ENCODE results near the gene FBXO9. TPM values are rescaled to one million over a fixed set of nuclear protein-coding genes. Genes with fewer than 3 reads are reported as not detected.
"Not testable (repeated sequence)": the region's sequence is repeated elsewhere in the genome, so short reads cannot be mapped to it uniquely, and the experiment has no call there.

FBXO9 gene
- total RNA-seq, 4 donors from 2014 or later = 50.6 to 71.8 (median 66.7) TPM

DNA sequence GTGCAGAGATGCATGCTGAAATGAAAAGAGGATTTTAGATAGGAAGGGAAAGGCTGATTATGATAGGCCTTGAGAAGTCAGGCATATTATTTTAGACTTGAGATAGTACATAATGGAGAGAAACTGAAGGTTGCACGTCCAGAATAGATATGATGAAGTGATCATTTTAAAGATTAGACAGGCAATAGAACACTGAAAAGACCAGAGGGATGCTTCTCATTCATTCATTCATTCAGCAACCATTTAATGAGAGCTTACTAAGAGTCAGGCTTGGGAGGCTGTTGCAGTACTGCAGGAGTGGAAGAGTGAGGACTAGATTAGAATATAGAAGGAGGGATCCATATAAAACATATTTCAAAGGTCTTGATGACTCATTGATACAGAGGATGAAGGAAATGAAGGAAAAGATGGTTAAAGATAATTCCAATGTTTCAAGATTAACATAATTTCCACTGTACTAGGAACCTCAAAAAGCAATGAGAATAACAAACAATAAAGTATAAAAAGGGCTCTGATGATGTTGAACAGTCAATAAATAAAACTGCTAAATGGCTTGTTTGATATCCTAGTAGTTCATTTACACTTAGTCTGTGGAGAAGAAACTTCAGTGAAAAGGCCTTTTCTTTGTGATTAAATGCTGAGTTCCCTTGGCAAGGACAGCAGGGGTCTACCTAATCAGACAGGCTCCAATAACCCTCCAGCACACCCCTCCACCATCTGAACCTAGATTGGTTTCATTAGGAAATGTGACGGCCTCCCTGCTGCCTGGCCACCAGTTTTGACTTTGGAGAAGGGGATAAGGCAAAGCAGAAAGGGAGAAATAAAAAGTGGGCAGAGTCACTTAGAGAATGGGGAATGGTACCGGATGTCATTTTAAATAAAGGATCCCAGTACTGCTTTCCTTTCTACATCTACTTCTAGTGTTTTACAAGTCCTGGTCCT lies 5.3 kb upstream of the FBXO9 start:
- no peaks in the 10 kb centered on the region for H3K36me3 ChIP-seq
- peak overlapping the region; percentile 72 to 93 (median 82) for H3K4me3 ChIP-seq
- H3K27me3 ChIP-seq = no peaks in the 10 kb centered on the region
- no peak for DNase-seq (ENCODE audit: low spot score in 2 of 2)
- H3K27ac ChIP-seq = peak overlapping the region in 3 of 4 donors; percentile 90 to 97 (median 95)
- 28 to 36% methylated on average over 3 of the region's 3 CpGs for WGBS, 2 donors
- no peaks in the 10 kb centered on the region for H3K9me3 ChIP-seq
- no peak for TF ChIP-seq EP300 (IDR thresholded peaks at IDR 0.05)
- TF ChIP-seq POLR2A (IDR thresholded peaks at IDR 0.05) = no peak
- TF ChIP-seq, protein P1, sequence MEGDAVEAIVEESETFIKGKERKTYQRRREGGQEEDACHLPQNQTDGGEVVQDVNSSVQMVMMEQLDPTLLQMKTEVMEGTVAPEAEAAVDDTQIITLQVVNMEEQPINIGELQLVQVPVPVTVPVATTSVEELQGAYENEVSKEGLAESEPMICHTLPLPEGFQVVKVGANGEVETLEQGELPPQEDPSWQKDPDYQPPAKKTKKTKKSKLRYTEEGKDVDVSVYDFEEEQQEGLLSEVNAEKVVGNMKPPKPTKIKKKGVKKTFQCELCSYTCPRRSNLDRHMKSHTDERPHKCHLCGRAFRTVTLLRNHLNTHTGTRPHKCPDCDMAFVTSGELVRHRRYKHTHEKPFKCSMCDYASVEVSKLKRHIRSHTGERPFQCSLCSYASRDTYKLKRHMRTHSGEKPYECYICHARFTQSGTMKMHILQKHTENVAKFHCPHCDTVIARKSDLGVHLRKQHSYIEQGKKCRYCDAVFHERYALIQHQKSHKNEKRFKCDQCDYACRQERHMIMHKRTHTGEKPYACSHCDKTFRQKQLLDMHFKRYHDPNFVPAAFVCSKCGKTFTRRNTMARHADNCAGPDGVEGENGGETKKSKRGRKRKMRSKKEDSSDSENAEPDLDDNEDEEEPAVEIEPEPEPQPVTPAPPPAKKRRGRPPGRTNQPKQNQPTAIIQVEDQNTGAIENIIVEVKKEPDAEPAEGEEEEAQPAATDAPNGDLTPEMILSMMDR (IDR thresholded peaks at IDR 0.05) = no peak
- H3K4me1 ChIP-seq = peaks cover 0 to 62% (median 30%) of the 10 kb centered on the region in 4 donors

DNA sequence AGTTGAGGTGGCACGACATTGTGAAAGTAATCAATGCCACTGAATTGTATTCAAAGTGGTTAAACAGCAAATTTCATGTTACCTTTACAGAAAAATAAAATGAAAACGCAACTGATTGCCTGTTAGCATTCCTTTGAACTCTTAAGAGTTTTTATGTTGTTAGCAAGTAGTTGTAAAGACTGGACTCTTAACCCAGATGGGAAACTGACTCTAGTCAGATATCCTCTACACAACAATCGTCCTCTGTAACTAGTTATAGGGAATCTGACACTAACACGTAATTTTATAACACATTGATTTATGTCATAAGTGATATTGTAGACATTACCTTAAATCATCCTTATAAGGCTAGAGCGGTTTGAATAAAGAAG lies 3.0 kb upstream of the FBXO9 start:
- Histone ChIP-seq H3K36me3 (no peaks in the 10 kb centered on the region), H3K4me3 (peak overlapping the region; percentile 72 to 93 (median 82)), H3K9me3 (no peaks in the 10 kb centered on the region), H3K4me1 (peaks cover 0 to 62% (median 40%) of the 10 kb centered on the region in 4 donors), H3K27ac (peak overlapping the region; percentile 79 to 97 (median 92)), H3K27me3 (no peaks in the 10 kb centered on the region)
- DNase-seq (ENCODE audit: low spot score in 2 of 2) = no peak
- WGBS, 2 donors = 19 to 21% methylated on average over 5 of the region's 5 CpGs
- no peak for TF ChIP-seq POLR2A (IDR thresholded peaks at IDR 0.05)
- TF ChIP-seq EP300 (IDR thresholded peaks at IDR 0.05) = no peak
- TF ChIP-seq, protein P1 (IDR thresholded peaks at IDR 0.05) = no peak

DNA sequence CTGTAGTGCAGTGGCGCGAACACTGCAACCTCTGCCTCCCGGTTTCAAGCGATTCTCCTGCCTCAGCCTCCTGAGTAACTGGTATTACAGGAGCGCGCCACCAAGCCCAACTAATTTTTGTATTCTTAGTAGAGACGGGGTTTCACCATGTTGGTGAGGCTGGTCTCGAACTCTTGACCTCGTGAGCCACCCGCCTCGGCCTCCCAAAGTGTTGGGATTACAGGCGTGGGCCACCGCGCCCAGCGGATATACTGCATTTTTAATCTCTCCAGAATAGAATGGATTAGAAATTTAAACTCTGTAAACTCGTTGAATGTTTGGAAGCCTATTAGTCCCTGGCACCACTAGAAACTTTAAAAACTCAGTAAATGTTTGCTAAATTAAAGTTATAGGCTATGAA lies 949 bp upstream of the FBXO9 start:
- peaks cover 0 to 62% (median 35%) of the 10 kb centered on the region in 4 donors for H3K4me1 ChIP-seq

DNA sequence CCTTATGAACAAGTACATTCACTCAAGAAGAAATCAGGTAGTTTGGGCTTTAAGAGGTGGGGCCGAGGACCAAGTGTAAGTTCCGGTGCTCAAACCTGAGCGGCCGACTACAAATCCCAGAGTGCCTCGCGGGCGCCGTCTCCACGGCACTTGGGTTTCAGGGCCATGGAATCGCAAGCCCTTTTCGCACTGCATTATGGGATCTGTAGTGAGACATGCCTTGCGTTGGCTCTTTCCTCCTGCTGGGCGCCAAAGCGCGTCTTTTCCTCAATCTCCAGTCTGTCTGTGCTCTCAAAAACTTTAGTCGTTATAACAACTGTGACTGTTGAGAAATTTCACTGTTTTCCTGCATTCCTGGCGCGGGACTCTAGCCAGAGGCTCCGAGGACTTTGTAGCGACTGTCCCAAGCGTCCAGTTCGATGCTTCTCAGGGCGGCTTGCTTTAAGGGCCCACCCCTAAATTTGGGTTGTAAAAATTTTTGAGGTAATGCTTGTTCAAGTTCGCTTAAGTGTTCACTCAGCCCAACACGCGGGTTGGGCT lies 408 bp upstream of the FBXO9 start:
- TF ChIP-seq, protein P1 (IDR thresholded peaks at IDR 0.05) = peak in 4 of 5 experiments; percentile 9 to 46 (median 18)
- TF ChIP-seq EP300 (IDR thresholded peaks at IDR 0.05) (peak; percentile 35 to 86), POLR2A (IDR thresholded peaks at IDR 0.05) (peak in 1 of 2 donors; percentile 23)
- DNase-seq (ENCODE audit: low spot score in 2 of 2) = peak; percentile 95 to 97
- Histone ChIP-seq H3K9me3 (no peaks in the 10 kb centered on the region), H3K27ac (peak overlapping the region; percentile 93 to 98 (median 96)), H3K4me3 (peak overlapping the region; percentile 67 to 95 (median 82)), H3K4me1 (peaks cover 0 to 58% (median 29%) of the 10 kb centered on the region in 4 donors), H3K36me3 (no peaks in the 10 kb centered on the region), H3K27me3 (no peaks in the 10 kb centered on the region)
- WGBS, 2 donors = 0 to 1% methylated on average over 24 to 26 of the region's 26 CpGs

More for the DNA sequence above, 949 bp upstream of the FBXO9 start:
- H3K27me3 ChIP-seq; H3K36me3 ChIP-seq; DNase-seq (ENCODE audit: low spot score in 2 of 2); H3K9me3 ChIP-seq: not testable (repeated sequence)
- Histone ChIP-seq H3K4me3 (peak overlapping the region in 1 of 4 donors; percentile 95), H3K27ac (peak overlapping the region in 1 of 4 donors; percentile 98)
- 68 to 83% methylated on average over 16 of the region's 16 CpGs for WGBS, 2 donors

DNA sequence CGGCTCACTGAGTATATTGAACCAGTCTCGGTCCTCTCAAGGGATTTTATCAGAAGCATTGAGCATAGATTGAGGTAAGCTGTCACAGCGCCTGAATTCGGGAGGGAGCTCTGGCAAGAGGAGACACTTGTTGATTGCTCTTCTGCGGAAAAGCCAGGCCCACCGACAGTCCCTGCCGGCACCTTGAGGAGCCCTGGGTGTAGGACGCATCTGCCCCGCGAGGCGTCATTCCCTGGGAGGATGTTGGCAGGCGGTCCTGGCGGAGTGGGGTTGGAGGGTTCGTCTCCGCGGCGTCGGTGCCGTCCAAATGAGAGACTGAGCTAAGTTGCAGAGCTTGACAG lies 843 bp downstream of the FBXO9 start:
- no peaks in the 10 kb centered on the region for H3K9me3 ChIP-seq
- H3K36me3 ChIP-seq = no peaks in the 10 kb centered on the region
- WGBS, 2 donors = 1% methylated on average over 15 to 18 of the region's 19 CpGs
- no peak for DNase-seq (ENCODE audit: low spot score in 2 of 2)
- H3K4me1 ChIP-seq = peaks cover 0 to 53% (median 21%) of the 10 kb centered on the region in 4 donors
- H3K4me3 ChIP-seq = peak overlapping the region; percentile 67 to 95 (median 82)
- no peaks in the 10 kb centered on the region for H3K27me3 ChIP-seq
- H3K27ac ChIP-seq = peak overlapping the region; percentile 93 to 98 (median 96)
- TF ChIP-seq, protein P1 (IDR thresholded peaks at IDR 0.05) = no peak
- TF ChIP-seq EP300 (IDR thresholded peaks at IDR 0.05) = no peak
- no peak for TF ChIP-seq POLR2A (IDR thresholded peaks at IDR 0.05)

Measured in tibial nerve (tissue), 4 donors.